ENCODE measurements around the gene ADCY2.

Gene ADCY2

GRCh38 chr5:7395947-7396712 is at the start of gene ADCY2:
ADCY2 (plus strand) TSS chr5:7396138; CDS start chr5:7396297, 159 bp downstream.
- no peak for DNase-seq

DNA sequence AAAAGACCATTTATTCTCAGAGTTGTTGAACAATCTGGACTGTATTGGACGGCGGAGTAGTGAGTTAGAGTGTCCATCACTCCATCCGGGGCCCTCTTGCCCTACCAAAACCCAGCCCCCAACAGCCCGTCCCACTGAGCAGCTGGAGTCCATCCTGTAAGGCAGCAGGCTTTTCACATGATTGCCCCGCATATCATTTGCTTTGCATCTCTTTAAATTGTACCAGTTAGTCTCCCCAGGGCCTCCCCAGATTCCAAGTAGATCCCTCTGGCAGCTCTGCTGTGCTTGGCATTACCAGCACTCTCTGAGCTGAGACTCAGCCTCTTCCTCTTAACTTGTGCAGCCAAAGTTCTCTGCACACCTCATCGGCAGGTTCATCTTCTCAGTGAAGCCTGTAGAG is 48.6 kb upstream of the ADCY2 start:
- DNase-seq = no peak

- no peak for DNase-seq
Observed at GRCh38 chr5:7348168-7348854, 47.6 kb upstream of the ADCY2 start.

DNA sequence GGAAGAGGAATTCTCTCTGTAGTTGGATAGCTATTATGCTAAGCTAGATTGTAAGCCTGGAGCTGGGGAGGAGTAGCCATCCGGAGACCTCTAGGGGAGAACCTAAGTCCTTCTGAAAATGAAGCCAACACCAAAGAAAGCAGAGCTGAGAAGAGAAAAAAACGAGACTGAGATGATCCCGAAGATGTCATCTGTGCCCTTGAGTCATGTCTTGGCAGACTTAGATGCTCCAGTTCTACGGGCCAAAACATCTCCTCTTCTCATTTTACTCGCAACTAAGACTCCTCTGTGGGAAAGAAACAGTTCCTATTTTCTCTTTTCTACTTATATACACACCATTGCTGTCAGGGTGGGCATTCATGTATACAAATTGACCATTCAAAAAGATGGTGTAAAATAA is 34.3 kb upstream of the ADCY2 start:
- no peak for DNase-seq

GRCh38 chr5:7363067-7363677 is 32.8 kb upstream of the ADCY2 start:
- no peak for DNase-seq

DNA sequence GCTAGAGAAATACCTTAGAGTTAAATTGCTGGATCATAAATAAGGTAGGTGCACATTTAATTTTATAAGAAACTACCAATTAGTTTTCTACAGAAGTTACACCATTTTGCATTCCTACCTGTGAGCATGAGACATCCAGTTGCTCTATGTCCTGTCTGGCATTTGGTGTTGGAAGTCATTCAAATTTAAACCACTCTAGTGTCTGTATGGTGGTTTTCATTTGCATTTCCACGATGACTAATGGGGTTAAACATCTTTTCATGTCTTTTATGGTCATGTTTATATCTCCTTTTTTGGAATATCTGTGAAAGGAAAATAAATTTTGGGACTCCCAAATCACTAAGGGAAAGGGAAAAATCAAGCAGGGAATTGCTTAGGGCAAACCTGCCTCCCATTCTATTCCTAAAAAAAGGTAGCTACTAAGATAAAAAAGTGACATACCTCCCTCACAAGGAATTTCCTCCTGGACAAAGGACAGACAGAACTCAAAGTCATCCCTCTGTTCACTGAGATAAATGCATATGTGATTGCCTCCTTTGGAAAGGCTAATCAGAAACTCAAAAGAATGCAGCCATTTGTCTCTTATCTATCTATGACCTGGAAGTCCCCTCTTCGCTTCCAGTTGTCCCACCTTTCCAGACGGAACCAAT is 31.6 kb upstream of the ADCY2 start:
- no peak for DNase-seq

GRCh38 chr5:7367780-7368179 is 28.2 kb upstream of the ADCY2 start:
- no peak for DNase-seq

DNA sequence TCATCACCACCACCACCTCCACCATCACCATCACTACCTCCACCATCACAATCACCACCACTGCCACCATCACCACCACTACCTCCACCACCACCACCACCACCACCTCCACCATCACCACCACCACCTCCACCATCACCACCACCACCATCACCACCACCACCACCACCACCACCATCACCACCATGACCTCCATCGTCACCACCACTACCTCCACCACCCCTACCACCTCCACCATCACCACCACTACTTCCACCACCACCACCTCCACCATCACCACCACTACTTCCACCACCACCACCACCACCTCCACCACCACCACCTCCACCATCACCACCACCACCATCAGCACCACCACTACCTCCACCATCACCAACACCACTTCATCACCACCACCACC is 23.5 kb upstream of the ADCY2 start:
- no peak for DNase-seq

DNA sequence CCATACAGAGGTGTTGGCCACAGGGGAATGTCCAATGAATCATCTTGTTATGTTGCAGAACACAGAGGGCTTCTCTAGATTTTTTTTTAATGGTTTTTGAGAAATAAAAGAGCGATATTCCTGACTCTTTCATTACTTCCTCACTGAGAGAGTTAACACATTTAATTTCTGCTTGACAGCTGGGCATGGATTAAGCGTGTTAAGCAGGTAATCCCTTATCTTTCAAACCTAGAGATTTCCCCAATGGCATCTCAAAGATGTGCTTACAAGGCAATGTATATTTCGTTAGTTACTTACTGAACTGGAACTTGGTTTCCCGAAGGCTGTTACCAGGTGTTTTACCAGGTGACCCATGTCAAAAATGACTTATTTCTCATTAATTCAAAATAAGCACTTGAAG is 21.8 kb upstream of the ADCY2 start:
- DNase-seq = no peak

- no peak for DNase-seq
Observed at GRCh38 chr5:7375457-7375856, 20.5 kb upstream of the ADCY2 start.

- DNase-seq = no peak
Observed at GRCh38 chr5:7376871-7377270, 19.1 kb upstream of the ADCY2 start.

GRCh38 chr5:7377761-7378160 is 18.2 kb upstream of the ADCY2 start:
- DNase-seq = no peak

GRCh38 chr5:7382588-7382987 is 13.3 kb upstream of the ADCY2 start:
- DNase-seq = no peak

GRCh38 chr5:7385681-7386080 is 10.3 kb upstream of the ADCY2 start:
- no peak for DNase-seq

- no peak for DNase-seq
Observed at GRCh38 chr5:7388553-7388952, 7.4 kb upstream of the ADCY2 start.

DNA sequence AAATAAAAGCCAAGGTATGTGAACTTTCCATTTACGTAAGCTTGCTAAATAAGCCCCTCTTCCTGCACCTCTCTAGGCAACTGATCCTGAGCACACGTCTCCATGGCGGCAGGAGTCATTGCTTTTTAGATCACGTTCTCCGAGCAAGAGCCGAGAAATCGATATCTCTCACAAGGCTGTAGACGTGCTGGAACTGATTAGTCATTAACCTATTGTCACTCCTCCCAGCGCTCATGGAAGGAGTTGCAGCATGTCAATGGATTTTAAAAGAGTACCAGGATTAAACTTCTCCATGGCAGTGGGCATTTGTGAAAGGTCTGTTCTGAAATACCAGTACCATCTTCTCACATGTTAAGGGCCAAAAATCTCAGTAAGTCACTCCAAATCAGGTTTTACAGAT is 4.7 kb upstream of the ADCY2 start:
- no peak for DNase-seq

GRCh38 chr5:7391814-7392692 is 3.9 kb upstream of the ADCY2 start:
- no peak for DNase-seq

DNA sequence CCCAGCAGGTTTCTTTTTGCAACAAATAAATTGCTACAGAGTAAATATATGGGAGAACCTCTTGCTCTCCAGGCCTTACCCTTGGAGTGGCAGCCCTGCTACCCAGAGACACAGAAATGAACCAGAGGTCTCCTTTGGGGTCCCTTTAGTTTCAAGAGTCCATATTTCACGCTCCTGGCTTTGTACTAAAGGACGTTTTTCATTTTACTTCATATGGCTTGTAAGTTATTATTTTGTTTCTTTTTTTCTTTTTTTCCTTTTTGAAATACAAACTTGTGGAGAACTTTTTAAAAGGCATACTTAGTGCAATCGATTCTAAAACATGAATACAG is 3.3 kb upstream of the ADCY2 start:
- DNase-seq = no peak

- no peak for DNase-seq
Observed at GRCh38 chr5:7393921-7394799, 1.8 kb upstream of the ADCY2 start.

- no peak for DNase-seq
Observed at GRCh38 chr5:7394889-7395431, 978 bp upstream of the ADCY2 start.

- DNase-seq = no peak
Observed at GRCh38 chr5:7395432-7395946, 449 bp upstream of the ADCY2 start.
